HuH-7.5 (cell line): Measurements from ENCODE around the gene GDA.

ENCODE experiments used
- DNase-seq: peaks from one replicate; pipeline ENCODE4 v3.0.0; 2011; ENCODE audit warnings: low spot score

The GDA gene

GRCh38 chr9:72150661-72151060 lies 1.4 kb downstream of the GDA start:
- no peak for DNase-seq

- no peak for DNase-seq
Measured at GRCh38 chr9:72151104-72151503, 1.9 kb downstream of the GDA start.

GRCh38 chr9:72154468-72155285 lies 5.4 kb downstream of the GDA start:
- DNase-seq: peak; percentile 29

GRCh38 chr9:72155301-72155700 lies 6.1 kb downstream of the GDA start:
- no peak for DNase-seq

- DNase-seq: no peak
Measured at GRCh38 chr9:72156586-72156985, 7.3 kb downstream of the GDA start.

- DNase-seq: no peak
Measured at GRCh38 chr9:72158680-72159079, 9.4 kb downstream of the GDA start.

GRCh38 chr9:72160446-72161123 lies 11.3 kb downstream of the GDA start:
- no peak for DNase-seq

- DNase-seq: no peak
Measured at GRCh38 chr9:72165326-72165725, 16.1 kb downstream of the GDA start.

GRCh38 chr9:72165821-72166547 lies 16.7 kb downstream of the GDA start:
- no peak for DNase-seq

- DNase-seq: no peak
Measured at GRCh38 chr9:72168075-72168474, 18.8 kb downstream of the GDA start.

GRCh38 chr9:72169178-72169577 lies 19.9 kb downstream of the GDA start:
- DNase-seq: no peak

- DNase-seq: no peak
Measured at GRCh38 chr9:72173080-72173479, 23.8 kb downstream of the GDA start.

GRCh38 chr9:72185561-72185960 lies 36.3 kb downstream of the GDA start:
- DNase-seq: no peak

- no peak for DNase-seq
Measured at GRCh38 chr9:72187121-72187695, 38.0 kb downstream of the GDA start.

- DNase-seq: no peak
Measured at GRCh38 chr9:72188232-72188631, 39.0 kb downstream of the GDA start.

- no peak for DNase-seq
Measured at GRCh38 chr9:72193478-72193881, 44.2 kb downstream of the GDA start.

- no peak for DNase-seq
Measured at GRCh38 chr9:72199238-72199637, 50.0 kb downstream of the GDA start.

GRCh38 chr9:72200452-72200851 lies 51.2 kb downstream of the GDA start:
- no peak for DNase-seq

- no peak for DNase-seq
Measured at GRCh38 chr9:72202009-72202408, 52.8 kb downstream of the GDA start.

GRCh38 chr9:72203205-72203803 lies 54.1 kb downstream of the GDA start:
- peak; percentile 50 for DNase-seq

- DNase-seq: no peak
Measured at GRCh38 chr9:72204062-72204461, 54.8 kb downstream of the GDA start.

GRCh38 chr9:72205513-72205912 lies 56.3 kb downstream of the GDA start:
- no peak for DNase-seq
